CD4-positive, alpha-beta T cell treated with Interferon alpha-2 for 1 hour (primary cell): ENCODE results near the gene CLN3.
"Not testable (repeated sequence)": the region's sequence is repeated elsewhere in the genome, so short reads cannot be mapped to it uniquely, and the experiment has no call there.

ENCODE experiments used
- DNase-seq, 2 donors: peaks; one replicate each; pipeline ENCODE4 v3.0.0-alpha.2; 2020 to 2022

CLN3 gene

DNA sequence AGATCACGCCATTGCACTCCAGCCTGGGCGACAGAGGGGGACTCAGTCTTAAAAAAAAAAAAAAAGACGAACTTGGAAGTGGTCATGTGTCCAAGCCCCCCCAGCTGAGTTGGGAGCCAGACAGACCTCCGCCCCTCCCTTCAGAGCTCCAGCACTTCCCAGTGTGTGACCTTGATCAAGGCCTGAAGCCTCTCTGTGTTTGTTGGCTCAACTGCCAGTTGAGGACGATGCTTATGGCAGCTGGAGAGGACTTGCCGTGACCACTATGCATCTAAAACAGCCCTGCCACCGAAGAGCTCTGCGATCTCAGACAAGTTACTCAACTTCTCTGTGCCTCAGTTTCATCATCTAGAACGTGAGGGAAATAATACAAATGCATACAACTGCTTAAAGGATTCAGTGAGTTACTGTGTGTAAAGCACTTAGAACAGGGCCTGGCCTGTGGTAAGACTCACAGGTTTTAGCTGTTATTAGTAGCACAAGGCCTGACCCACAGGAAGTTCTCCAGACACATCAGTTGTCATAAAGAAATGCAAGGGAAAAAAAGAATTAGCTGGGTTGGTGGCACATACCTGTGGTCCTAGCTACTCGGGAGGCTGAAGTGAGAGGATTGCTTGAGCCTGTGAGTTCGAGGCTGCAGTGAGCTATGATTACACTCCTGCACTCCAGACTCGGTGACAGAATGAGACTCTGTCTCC lies 21.8 kb upstream of the CLN3 start:
- no peak for DNase-seq

DNA sequence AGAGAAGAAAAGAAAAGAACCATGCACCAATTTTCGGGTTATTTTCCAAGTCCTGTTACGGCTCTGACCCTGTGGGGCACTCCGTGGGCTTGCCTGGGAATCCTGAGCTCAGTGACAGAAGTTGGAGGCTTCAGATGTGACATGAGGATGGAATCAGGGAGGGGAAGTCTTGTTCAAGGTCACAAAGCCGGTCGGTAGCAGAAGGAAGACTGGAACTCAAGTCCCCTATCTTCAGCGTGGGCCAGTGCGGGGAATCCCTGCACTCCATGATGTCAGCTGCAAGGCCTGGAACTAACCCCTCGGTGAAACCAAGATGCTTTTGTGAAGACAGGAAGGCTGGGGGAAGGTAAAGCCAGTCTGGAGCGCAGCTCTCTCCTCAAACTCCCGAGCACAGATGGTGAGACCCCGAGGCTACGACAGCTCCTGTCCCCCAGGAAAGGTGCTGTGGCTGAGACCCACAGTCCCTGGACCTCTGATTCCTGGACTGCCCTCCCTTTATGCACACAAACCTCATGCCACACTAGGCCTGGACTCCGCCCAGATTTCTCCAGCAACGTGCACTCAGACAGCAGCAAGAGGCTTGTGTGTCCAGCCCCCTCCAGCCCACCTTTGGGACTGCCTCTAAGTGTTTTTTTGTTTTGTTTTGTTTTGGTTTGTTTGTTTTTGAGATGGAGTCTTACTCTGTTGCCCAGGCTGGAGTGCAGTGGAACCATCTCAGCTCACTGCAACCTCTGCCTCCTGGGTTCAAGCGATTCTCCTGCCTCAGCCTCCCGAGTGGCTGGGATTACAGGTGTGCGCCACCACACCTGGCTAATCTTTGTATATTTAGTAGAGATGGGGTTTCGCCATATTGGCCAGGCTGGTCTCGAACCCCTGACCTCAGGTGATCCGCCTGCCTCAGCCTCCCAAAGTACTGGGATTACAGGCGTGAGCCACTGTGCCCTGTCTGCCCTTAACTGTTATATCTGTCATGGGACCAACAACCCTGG lies 20.2 kb upstream of the CLN3 start:
- DNase-seq: no peak

DNA sequence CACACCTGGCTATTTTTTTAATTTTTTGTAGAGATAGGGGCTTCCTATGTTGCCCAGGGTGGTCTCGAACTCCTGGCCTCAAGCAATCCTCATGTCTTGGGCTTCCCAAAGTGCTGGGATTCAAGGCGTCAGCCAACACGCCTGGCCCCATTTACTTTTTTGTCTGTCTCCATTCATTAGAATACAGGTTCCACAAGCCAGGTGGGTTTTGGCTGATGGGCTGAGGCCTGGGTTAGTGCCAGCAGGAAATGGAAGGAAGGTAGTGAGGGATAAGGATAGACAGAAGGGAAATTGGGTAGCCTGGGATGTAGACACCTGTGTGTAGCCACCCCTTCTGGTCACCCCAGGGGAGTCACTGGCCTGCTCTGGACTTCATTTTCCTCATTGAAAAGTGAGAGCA lies 19.2 kb upstream of the CLN3 start:
- DNase-seq: no peak

DNA sequence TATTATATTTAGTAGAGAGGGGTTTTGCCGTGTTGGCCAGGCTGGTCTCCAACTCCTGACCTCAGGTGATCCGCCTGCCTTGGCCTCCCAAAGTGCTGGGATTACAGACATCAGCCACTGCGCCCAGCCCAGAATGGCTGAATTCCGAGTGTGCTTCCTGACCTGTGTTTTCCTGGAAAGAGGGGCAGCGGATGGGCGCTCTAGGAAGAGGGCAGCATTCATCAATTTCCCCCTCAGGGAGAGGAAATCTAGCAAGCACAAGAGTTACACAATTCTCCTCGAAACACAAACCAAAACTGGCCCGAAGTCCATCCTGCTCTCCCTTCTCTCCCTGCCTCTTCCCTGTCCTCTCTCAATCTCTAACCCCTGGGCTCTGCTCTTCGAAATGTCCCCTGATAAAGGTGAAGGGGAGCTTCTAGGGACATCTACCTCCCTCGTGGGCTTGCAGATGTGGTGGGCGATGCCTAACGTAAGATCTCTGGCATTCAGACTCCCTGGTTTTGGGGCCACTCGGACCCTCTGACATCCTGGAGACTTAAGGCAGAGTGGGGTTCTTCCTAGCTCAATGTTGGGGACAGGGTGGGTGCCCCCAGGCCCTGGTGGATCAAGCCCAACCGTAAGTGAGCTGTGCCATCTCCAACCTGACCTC lies 13.7 kb upstream of the CLN3 start:
- DNase-seq: no peak

DNA sequence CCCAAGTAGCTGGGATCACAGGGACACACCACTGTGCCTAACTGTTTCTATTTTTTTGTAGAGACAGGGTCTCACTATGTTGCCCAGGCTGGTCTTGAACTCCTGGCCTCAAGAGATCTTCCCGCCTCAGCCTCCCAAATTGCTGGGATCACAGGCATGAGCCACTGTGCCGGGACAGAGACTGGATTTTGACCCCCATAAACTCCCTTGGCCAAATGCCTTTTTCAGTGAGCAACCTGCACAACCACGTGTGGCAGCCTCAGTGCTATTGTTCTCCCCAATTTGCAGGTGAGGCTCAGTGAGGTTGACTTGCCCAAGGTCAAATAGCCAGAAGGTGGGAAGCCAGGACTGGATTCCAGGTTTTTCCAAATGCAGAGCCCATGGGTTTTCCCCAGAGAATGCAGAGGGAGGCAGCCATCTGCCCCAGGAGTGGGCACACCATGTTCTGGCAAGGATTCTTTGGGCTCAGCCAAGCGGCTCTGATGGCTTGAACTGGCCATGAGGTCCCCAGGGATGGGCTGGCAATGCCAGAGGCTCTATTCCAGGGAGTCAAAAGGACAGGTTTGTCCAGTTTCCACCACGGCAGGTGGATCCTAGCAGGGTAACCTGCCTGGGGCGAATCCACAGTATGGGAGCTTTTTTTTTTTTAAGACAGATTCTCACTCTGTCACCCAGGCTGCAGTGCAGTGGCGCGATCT lies 13.0 kb upstream of the CLN3 start:
- DNase-seq: no peak

DNA sequence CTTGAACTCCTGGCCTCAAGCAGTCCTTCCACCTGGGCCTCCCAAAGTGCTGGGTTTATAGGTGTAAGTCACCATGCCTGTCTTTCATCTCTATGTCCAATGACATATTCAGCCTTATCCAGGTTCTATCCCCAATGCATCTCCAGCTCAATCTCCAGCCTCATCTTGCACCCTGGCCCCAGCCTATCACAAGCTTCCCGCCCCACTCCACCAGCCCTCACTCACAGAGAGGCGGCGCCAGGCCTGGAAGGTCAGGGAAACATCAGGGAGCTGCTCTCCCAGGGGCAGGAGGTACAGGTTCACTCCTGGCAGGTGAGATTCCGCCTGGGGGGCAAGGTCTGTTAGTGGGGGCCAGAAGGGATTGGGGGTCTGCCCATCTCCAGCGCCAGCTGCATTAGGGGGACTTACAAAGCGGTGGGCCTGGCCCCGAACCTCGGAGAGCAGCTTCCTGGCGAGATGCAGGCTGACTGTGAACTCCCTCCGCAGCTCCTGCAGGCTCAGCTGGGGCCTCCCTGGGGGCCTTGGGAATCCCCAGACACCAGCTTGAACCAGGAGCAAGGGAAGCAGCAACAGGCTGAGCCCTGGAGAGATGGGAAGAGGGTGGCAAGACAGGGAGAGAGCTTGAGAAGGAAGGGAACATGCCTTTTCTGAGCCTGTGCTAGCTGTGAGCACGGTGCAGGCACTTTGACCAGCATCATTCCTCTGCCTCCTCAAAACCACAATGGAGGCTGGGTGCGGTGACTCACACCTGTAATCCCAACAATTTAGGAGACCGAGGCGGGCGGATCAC lies 11.8 kb upstream of the CLN3 start:
- DNase-seq: no peak

DNA sequence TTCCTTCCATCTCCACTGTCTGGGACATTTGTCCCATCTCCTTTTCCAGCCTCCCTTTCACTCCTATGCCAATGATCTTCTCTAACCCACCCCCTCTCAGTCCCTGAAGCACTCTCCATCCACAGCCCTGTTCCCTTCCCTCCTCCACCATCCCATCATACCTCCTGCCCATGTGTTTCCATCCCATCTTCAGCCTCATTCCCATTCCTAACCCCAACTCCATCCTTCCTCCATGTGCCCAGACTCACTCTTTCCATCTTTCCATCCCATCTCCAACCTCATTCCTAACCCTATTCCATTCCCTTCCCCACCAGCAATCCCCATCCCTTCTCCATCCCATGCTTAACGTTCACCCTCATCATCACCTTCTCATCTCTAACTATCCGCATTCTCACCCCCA lies 10.4 kb upstream of the CLN3 start:
- no peak for DNase-seq

DNA sequence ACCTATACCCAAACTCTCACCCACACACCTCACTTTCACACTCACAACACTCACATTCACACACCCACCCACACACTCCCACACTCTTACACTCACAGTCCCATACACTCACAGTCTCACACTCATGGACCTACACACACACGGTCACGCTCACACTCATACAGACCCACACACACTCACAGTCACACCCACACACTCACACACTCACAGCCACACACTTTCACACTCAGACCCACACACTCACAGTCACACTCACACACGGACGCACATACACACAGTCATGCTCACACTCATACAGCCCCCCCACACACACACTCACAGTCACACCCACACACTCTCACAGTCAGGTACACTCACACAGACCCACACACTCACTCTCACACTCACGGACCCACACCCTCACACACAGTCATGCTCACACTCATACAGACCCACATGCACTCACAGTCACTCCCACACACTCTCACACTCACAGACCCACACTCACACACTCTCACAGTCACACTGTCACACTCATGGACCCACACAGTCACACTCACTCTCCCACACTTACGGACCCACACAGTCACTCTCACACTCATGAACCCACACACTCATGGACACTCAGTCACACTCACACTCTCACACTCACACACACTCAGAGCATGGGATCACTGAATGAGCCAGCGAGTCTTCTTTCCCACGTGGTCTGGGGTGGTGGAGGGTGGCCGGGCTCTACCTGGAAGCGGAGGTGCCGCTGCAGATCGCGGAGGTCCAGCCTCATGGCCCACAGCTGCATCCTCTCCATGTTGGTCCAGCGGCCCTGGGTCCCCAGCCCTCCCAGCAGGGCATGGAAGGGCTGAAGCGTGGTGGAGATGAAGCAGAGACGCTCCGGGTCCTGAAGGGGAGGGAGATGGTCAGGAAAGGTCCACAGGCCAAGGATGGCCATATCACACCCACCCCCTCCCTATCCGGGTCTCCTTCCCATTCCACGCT lies 9.7 kb upstream of the CLN3 start:
- no peak for DNase-seq

DNA sequence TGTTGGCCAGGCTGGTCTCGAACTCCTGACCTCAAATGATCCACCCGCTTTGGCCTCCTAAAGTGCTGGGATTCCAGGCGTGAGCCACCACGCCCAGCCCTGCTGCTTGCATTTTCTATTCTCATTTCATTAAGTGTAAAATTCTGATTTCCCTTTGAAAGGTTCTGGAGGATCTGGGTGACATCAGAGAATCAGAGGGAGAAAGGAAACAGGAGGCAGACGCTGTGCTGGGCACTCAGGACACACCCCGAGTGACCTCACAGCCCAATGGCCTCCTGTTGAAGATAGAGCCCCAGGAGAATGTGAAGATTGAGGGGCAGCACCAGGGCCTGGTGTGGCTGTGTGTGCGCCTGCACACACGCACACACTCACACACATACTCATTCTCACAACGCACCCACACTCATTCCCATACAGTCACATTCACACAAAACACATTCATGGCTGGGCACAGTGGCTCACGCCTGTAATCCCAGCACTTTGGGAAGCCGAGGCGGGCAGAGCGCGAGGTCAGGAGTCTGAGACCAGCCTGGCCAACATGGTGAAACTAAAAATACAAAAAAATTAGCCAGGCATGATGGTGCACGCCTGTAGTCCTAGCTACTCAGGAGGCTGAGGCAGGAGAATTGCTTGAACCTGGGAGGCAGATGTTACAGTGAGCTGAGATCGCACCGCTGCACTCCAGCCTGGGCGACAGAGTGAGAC lies 8.8 kb upstream of the CLN3 start:
- DNase-seq: not testable (repeated sequence)

DNA sequence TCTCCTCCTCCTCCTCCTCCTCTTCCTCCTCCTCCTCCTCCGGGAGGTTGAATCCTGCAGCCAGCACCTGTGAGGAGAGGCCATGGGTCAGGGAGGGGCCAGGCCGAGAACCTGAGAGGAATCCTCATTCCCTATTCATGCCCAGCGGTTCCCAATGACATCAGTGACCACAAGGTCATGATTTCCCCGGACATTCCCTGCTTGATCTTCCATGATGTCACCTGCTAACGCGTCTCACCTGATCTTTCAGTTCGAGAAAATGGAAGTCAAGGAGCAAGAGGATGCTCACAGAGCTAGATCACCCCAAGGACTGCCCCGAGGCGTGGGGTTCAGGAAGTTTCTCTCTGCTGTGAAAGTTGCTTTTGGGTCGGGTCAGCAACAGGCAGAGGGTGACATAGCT lies 8.0 kb upstream of the CLN3 start:
- no peak for DNase-seq

DNA sequence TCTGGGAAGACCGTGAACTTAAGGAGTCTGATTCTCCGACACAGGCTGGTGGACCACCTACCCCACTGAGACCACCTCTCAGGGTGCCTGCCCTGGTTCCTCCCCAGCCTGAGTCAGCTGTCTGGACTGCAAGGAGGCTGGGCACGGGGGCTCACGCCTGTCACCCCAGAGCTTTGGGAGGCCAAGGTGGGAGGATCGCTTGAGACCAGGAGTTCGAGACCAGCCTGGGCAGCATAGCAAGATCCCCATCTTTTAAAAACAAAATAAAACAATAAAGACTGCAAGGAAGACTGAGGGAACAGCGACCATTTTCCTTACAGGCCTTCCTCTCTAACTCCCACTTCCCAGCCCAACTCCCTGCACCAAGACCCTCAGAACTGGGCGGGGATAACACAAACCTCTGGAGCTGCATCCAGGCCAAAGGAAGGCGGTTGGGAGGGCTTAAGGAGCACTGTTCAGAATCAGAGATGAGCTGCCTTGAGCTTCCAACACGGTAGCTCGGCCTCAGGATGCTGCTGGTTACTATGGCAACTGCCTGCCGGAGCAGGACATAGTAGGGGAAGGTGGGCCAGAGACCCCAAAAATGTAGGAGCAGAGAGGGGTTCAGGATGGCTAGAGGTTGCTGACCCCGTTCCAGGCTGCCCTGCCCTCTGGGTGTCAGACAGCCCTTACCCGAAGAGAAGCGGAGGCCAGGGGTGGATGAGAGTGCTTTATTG lies 7.0 kb upstream of the CLN3 start:
- DNase-seq: no peak

DNA sequence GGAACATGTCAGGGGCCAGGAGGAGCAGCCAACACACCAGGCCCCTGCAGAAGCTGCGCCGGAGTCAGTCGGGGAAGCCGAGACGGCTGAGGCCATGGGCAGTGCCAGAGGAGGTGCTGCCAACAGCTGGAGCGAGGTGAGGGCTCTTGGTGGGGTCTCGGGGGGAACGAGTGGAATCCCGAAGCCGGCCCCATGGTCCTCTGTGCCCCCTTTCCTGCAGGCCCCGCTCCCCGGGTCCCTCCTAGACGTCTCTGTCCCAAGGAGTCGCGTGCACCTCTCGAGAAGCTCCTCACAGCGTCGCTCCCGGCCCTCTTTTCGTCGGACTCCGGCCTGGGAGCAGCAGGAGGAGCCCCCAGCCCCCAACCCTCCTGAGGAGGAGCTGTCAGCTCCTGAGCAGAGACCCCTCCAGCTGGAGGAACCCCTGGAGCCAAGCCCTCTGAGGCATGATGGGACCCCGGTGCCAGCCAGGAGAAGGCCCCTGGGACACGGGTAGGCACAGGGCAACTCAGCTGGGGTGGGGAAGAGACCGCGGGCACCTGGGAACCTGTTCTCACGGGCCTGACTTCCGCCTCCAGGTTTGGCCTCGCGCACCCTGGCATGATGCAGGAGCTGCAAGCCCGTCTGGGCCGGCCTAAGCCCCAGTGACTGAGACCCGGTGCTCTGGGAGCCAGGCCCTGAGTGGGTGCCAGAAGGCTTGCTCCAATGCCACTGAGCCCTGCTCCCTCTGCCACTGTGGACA lies 6.2 kb upstream of the CLN3 start:
- DNase-seq: no peak

DNA sequence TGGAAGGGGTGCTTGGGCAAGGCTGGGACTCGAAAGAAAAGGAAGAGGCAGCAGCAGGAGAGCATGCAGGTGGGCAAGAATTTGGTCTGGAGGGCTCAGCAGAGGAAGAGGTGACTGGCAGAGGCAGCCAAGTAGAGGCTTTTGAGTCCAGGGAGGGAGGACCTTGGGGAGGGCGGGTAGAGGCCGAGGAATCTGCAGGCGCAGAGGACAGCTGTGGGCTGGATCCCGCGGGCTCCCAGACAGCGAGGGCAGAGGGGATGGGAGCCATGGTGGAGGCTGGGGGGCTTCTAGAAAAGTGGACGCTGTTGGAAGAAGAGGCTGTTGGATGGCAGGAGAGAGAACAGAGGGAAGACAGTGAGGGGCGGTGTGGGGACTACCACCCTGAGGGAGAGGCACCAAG lies 5.5 kb upstream of the CLN3 start:
- no peak for DNase-seq

DNA sequence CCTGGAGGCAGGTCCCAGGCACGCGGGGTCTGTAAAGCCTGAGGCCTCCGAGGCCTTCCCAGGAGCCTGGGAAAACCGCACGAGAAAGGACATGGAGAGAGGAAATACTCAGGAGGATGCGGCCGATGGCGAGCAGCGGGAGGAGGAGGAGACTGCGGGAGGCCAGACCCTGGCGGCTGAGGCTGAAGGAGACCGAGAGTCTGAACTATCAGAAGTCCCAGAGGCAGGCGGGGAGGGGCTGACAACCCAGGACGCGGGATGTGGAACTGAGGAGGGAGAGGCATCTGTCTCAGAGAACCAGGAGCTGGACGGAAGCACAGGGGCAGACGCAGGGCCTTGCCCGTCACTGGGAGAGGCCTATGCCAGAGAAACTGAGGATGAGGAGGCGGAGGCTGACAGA lies 5.0 kb upstream of the CLN3 start:
- no peak for DNase-seq

DNA sequence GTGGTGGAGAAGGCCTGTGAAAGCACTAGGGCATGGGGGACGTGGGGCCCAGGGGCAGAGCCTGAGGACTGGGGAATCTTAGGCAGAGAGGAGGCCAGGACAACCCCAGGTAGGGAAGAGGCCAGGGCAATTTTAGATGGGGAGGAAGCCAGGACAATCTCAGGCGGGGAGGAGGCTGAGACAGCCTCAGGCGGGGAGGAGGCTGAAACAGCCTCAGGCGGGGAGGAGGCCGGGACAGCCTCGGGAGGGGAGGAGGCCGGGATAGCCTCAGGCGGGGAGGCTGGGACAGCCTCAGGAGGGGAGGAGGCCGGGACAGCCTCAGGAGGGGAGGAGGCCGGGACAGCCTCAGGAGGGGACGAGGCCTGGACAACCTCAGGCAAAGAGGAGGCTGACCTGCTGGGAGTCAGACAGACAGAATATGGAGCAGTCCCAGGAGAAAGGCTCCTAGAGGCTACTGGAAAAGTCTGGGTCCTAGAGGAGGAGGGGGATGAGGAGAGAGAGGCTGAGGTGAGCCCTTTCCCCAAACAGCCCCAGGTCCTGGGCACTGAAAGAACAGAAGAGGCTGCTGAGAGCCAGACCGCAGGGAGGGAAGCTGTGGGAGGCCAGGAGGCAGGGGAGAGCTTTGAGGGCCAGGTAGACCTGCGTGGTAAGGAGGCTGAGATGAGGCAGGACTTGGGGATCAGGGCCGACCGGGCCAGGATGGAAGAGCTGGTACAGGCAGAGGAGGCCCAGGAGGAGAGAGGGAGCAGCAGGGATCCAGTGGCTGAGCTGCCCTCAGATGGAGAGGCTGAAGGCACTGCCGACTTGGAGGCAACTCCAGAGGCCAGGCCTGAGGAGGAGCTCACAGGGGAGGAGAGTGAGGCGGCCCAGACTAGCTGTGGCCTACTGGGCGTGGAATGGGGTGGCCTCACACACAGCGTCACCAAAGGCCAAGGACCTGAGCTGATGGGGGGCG lies 4.2 kb upstream of the CLN3 start:
- no peak for DNase-seq

DNA sequence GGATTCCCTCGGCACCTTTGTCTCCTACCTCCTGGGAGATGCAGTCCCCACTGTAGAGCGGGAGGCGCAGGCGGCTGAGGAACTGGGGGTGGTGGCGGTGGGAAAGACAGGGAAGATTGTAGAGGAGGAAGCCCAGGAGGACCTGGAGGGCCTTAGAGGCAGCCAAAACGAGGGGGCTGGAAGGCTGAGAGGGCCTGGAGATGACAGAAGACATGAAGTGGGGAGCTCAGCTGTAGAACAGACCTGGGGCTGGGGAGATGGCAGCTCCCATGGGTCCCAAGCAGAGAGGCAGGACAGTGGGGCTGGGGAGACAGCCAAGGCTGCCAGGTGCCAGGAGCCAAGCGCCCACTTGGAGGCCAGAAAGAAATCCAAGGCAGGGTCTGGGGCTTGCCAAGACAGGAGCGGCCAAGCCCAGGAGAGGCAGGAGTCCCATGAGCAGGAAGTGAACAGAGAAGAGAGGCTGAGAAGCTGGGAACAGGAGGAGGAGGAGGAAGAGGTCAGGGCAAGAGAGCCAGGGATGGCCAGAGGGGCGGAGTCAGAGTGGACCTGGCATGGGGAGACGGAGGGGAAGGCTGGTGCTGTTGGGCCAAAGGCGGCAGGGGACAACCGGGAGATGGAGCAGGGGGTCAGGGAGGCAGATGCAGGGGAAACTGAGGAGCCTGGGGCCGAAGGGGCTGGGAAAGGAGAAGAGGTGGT lies 3.4 kb upstream of the CLN3 start:
- DNase-seq: no peak
